Measurements from ENCODE around the gene HJV.

Gene HJV

DNA sequence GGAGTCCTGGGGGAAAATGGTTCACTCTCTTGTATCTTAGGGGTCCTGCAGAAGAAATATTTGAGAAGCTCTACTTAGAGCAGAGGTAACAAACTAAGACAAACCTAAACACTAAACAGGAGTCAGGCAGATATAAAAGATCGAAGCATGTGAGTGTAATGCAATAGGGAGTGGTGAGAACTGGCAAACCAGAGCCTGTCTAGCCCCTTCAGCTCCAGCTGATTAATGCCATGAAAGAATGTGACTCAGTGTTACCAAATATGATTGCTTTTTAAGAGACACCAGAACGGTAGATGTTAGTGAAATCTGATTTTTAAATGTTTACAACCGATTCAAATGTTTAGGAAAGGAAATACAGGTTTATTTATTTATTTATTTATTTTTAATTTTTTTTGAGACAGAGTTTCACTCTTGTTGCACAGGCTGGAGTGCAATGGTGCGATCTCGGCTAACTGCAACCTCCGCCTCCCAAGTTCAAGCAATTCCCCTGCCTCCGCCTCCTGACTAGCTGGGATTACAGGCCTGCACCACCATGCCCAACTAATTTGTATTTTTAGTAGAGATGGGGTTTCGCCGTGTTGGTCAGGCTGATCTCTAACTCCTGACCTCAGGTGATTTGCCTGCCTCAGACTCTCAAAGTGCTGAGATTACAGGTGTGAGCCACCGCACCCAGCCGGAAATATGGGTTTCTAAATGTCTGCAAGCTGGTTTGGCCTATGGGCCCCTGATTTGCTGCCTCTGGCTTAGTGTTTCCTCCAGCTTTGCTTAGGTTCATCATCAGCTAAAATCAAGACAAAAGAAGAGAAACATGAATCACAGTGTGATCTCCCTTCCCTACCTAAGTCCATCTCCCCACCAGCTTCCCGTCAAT lies 37.3 kb downstream of the HJV start:
- ChIA-PET CTCF (interaction anchor here (0.6 to 24.4 kb wide), 3 partner anchors 12 to 48 kb away, joined by 3 to 787 read pairs (median 4); partner anchors contain the start of genes HJV and TXNIP), POLR2A (interaction anchor here (0.9 kb wide), 1 partner anchor 12 kb away, joined by 3 read pairs; the partner anchor contains the start of gene TXNIP)
- H3K4me3 ChIP-seq (ENCODE audit: low read depth, low read length), result no peak overlapping the region
- DNase-seq (ENCODE audit: low read depth, low spot score), result no peak
- TF ChIP-seq, protein P1, sequence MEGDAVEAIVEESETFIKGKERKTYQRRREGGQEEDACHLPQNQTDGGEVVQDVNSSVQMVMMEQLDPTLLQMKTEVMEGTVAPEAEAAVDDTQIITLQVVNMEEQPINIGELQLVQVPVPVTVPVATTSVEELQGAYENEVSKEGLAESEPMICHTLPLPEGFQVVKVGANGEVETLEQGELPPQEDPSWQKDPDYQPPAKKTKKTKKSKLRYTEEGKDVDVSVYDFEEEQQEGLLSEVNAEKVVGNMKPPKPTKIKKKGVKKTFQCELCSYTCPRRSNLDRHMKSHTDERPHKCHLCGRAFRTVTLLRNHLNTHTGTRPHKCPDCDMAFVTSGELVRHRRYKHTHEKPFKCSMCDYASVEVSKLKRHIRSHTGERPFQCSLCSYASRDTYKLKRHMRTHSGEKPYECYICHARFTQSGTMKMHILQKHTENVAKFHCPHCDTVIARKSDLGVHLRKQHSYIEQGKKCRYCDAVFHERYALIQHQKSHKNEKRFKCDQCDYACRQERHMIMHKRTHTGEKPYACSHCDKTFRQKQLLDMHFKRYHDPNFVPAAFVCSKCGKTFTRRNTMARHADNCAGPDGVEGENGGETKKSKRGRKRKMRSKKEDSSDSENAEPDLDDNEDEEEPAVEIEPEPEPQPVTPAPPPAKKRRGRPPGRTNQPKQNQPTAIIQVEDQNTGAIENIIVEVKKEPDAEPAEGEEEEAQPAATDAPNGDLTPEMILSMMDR (IDR thresholded peaks at IDR 0.05; ENCODE audit: insufficient read depth, low read length, missing control alignments), result no peak

DNA sequence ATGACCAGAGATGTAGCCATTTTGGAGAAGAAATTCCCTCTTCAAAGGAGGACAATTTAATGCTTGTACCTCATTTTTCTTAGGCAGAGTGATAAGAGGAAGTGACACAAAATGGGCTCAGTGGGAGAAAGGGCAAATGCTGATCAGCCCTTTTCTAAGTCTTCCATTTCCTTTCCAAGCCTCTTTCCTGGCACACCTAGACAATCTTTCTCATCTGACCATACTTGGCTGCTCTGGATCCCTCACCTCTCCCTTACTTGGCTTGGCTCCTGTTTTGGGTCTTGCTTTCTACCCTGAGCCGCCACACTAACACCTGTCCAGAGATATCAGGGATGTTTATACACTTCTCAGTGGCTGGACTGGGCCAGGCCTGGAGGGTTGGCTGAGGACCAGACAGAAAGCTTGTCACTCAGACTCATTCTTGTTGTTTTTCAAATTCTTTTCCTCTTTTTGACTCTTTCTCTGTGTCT lies 38.3 kb downstream of the HJV start:
- TF ChIP-seq, protein P1 (IDR thresholded peaks at IDR 0.05; ENCODE audit: insufficient read depth, low read length, missing control alignments), result no peak
- POLR2A ChIA-PET, result no interaction called here
- no peak for DNase-seq (ENCODE audit: low read depth, low spot score)

DNA sequence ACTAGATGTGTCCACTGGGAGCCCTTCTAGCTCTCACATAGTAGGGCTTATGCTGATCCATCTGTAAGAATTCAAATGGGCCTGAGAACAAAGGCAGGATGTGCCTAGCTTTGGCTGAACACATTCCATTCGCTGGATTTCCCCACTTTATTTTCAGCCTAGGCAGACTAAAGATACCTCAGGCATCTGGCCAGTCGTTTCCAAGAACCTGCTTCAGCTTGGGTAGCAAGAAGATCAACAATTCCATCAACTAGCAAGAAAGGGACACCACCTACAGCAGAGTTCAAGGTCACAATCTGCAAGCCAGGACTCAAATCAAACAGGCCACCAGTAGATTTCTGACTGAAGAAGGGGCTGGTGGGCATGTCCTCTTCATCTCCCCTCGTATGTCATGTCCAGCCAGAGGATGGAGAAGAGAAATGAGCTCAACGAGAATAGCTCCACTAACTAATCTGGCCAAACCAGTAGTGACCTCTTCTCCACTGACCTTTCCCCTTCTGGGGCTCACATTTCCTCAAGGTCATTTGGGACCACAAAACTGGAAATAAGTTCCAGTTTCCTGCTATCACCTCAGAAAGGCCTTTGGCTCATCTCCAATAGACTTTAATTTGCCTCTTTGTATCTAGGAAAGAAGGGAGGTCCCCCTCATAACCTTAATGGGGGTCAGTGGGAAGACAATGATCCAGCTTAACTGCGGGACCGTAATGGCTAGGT lies 39.4 kb downstream of the HJV start:
- no peak for DNase-seq (ENCODE audit: low read depth, low spot score)
- POLR2A ChIA-PET, result no interaction called here
- TF ChIP-seq, protein P1 (IDR thresholded peaks at IDR 0.05; ENCODE audit: insufficient read depth, low read length, missing control alignments), result no peak
- CTCF ChIA-PET, result interaction anchor here (0.7 to 24.4 kb wide), 3 partner anchors 29 to 90 kb away, joined by 3 to 787 read pairs (median 5); partner anchors contain the start of gene HJV
- H3K4me3 ChIP-seq (ENCODE audit: low read depth, low read length), result no peak overlapping the region

More for the DNA sequence above, 38.3 kb downstream of the HJV start:
- CTCF ChIA-PET, result interaction anchor here (0.7 to 24.4 kb wide), 3 partner anchors 28 to 92 kb away, joined by 3 to 787 read pairs (median 5); partner anchors contain the start of gene HJV
- H3K4me3 ChIP-seq (ENCODE audit: low read depth, low read length), result no peak overlapping the region

DNA sequence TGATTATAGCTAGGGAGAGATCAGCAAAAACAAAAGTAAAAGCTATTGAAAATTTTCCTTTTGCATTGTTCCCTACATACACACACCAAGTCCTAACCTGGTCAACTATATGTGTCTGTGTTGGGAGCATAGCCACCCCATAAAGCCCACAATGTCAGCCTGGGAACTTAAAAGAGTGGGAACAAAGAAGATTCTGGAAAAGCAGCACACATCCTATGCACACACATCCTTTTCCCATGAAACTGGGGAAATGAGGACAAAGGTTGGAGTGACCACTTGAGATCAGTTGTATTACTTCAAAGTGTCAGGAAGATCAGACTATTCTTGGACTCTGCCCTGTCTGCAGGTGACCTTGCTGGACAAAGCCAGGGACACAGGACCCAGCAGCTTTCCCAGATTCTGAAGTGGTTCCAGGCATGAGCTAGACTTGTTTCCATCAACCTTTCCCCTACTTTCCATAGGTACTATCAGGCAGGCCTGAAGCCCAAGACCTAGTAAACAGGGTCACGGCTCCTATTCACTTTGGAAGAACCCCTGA lies 41.0 kb downstream of the HJV start:
- POLR2A ChIA-PET, result interaction anchor here (1.0 to 2.0 kb wide), 4 partner anchors 8 to 23 kb away, joined by 3 to 9 read pairs (median 4); partner anchors contain the start of gene LIX1L
- no peak for DNase-seq (ENCODE audit: low read depth, low spot score)
- CTCF ChIA-PET, result interaction anchor here (0.9 to 24.4 kb wide), 9 partner anchors 12 to 135 kb away, joined by 3 to 787 read pairs (median 7); partner anchors contain the start of genes ANKRD34A, HJV, NUDT17 and PIAS3
- no peak overlapping the region for H3K4me3 ChIP-seq (ENCODE audit: low read depth, low read length)
- TF ChIP-seq, protein P1 (IDR thresholded peaks at IDR 0.05; ENCODE audit: insufficient read depth, low read length, missing control alignments), result no peak

DNA sequence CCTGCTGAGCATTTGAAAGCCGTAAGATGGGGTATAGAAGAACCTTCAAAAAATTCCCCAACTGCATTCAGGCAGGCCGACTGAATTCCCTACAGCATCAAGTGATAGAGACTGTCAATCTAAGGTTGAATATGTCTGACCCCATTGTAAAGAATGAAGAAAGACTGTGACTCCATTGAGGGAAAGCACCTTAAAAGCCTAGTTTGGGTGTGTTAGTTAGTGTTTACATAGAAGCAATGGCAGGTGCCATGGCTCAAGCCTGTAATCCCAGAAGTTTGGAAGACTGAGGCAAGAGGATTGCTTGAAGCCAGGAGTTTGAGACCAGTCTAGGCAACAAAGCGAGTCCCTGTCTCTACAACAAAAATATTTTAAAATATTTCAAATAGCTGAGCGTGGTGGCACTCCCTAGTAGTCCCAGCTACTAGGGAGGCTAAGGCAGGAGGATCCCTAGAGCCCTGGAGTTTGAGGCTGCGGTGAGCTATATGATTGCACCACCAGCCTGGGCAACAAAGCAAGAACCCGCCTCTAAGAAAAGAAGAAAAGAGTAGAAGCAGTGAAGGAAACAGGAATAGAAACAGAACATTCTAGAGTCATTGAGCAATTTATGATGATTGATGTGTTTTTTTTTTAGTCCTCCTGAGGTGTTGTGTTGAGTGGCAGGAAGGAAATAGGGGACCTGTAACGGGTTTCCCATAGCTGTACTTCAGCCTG lies 41.6 kb downstream of the HJV start:
- no peak for DNase-seq (ENCODE audit: low read depth, low spot score)
- ChIA-PET CTCF (interaction anchor here (0.7 to 24.4 kb wide), 14 partner anchors 12 to 153 kb away, joined by 3 to 787 read pairs (median 8); partner anchors contain the start of genes ANKRD34A, HJV, ITGA10 and NUDT17), POLR2A (interaction anchor here (0.8 to 2.8 kb wide), 8 partner anchors 9 to 88 kb away, joined by 3 to 15 read pairs (median 4); partner anchors contain the start of genes ANKRD34A, LIX1L and POLR3GL)
- no peak overlapping the region for H3K4me3 ChIP-seq (ENCODE audit: low read depth, low read length)
- TF ChIP-seq, protein P1 (IDR thresholded peaks at IDR 0.05; ENCODE audit: insufficient read depth, low read length, missing control alignments), result no peak
